ENCODE measurements around the gene VPS8.

VPS8 gene

GRCh38 chr3:184815046-184815930 lies 3.3 kb downstream of the VPS8 start:
- no peak for DNase-seq

GRCh38 chr3:184816614-184817013 lies 4.6 kb downstream of the VPS8 start:
- DNase-seq: no peak

- no peak for DNase-seq
Measured at GRCh38 chr3:184820525-184820924, 8.6 kb downstream of the VPS8 start.

DNA sequence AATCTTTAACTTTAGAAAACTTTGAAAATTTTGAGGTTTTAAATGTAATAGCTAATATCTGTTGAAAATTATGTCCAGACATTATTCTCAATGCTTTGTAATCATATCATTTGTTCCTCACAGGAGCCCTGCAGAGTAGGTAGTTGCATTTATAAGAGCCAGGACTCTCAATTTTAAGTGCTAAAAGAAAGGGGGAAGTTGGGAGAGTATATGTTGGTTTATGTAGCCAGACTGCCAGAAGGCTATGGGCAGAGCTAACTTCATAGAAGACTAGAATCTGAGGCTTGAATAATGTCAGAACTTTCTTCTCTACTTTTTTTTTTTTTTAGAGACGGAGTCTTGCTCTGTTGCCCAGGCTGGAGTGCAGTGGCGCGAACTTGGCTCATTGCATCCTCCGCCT lies 9.1 kb downstream of the VPS8 start:
- DNase-seq: no peak

DNA sequence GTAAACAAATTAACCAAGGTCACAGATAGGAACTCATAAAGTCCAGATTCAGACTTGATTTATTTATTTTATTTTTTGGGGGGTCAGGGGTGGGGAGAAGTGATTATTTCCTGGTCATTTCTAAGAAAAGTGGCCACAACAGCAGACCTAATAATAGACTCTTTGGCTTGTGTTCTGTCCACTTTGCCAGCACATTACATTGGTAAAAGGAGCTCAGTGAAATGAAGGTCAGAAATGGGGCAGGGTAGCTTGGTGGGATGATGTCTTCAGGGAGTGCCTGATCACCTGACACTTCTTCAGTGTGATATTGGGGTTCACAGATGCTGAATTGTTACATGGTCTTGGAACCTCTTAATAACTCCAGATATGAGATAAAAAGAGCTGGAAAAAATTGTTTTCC lies 10.1 kb downstream of the VPS8 start:
- no peak for DNase-seq

DNA sequence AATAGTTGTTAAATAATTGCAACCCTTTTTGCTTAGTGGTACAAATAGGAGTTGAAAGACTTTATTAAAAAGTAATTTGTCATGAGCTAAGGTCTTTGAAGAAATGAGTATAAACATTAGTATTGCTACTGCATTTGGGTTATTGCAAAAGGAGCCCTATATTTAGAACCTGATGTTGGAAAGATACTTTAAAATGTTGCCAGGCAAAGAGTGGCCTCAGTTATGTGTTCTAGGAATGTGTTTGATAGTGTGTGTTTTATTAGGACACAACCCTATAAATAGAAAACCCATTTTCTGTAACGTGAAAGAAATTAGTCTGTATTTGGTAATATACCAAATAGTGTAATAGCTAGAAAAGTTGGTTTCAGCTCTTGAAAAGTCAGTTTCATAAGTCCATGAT lies 10.7 kb downstream of the VPS8 start:
- DNase-seq: no peak

DNA sequence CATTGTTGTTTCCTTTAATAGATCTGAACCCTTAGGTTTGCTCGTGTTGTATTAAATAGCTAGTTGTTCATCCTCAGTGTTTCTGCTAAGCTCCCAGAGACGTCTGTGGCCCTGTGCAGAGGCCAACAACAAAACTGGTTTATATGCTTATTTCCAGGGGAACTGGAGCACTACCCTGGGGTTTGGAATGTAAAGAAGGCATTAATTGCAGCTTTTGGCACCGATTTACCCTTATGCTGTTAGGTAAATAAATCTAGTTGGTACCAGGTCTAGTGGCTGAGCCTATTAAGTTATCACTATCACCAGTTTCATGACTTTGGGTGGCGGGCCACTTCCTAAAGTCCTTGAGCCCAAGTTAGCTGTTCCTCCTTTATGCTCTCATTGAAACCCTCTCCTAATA lies 12.0 kb downstream of the VPS8 start:
- no peak for DNase-seq

GRCh38 chr3:184825121-184825820 lies 13.3 kb downstream of the VPS8 start:
- DNase-seq: no peak

- no peak for DNase-seq
Measured at GRCh38 chr3:184827572-184827971, 15.6 kb downstream of the VPS8 start.

- no peak for DNase-seq
Measured at GRCh38 chr3:184832044-184832443, 20.1 kb downstream of the VPS8 start.

- DNase-seq: no peak
Measured at GRCh38 chr3:184832903-184833302, 20.9 kb downstream of the VPS8 start.

- DNase-seq: no peak
Measured at GRCh38 chr3:184836090-184836822, 24.3 kb downstream of the VPS8 start.

DNA sequence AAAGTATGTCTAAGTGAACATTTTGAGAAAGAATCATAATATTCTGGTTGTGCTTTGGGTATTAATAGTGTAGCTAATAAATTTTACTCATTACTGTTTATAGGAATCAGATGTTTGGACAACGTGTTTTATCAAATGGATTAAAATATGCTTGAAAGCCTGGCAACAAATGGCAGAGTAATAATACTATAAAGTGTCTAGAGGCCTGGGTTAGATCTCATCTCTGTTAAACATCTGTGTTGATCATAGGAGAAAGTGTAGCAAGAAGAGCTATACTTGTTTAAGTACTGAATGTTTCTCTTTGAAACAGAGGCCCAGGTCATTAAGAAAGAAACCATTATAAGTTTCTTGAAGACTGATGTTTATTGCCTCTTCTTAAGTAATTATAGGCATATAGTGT lies 30.5 kb downstream of the VPS8 start:
- no peak for DNase-seq

DNA sequence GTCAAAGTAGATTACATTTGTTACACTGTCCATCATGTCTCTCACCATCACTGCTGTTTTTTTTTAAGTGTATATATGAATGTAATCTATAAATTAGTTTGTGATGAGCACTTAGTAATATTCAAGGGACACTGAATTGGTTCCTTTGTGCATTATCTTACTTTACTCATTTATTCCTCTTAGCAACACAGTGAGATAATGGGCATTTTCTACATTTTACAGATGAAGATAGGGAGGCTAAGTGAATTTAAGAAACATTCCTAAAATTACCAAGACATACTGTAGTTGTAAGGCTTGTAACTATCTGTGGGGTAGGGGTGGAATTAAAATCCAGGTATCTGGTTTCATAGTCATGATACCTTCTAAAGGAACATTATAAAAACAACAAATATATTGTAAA lies 33.9 kb downstream of the VPS8 start:
- no peak for DNase-seq

- DNase-seq: no peak
Measured at GRCh38 chr3:184846496-184846895, 34.5 kb downstream of the VPS8 start.

- no peak for DNase-seq
Measured at GRCh38 chr3:184848934-184849333, 37.0 kb downstream of the VPS8 start.

- no peak for DNase-seq
Measured at GRCh38 chr3:184850201-184850600, 38.2 kb downstream of the VPS8 start.

- DNase-seq: no peak
Measured at GRCh38 chr3:184857099-184857498, 45.1 kb downstream of the VPS8 start.

- DNase-seq: no peak
Measured at GRCh38 chr3:184864000-184864399, 52.0 kb downstream of the VPS8 start.

- DNase-seq: no peak
Measured at GRCh38 chr3:184868477-184868876, 56.5 kb downstream of the VPS8 start.

GRCh38 chr3:184872200-184872599 lies 60.2 kb downstream of the VPS8 start:
- no peak for DNase-seq

- no peak for DNase-seq
Measured at GRCh38 chr3:184873141-184873540, 61.2 kb downstream of the VPS8 start.
